ENCODE data around the gene SCAND1. TPM values are rescaled to one million over a fixed set of nuclear protein-coding genes. Genes with fewer than 3 reads are reported as not detected.

The SCAND1 gene
- polyA plus RNA-seq, 3 donors: 43.6 to 227 (median 160) TPM

- 74% methylated on average over 4 of the region's 4 CpGs for WGBS (ENCODE audit: insufficient coverage)
- Histone ChIP-seq H3K4me2 (replicated peaks; ENCODE audit: extremely low read depth, low read length, poor library complexity, severe bottlenecking) (no peak overlapping the region), H3K9ac (ENCODE audit: insufficient read depth, low read length, poor library complexity, severe bottlenecking) (no peak overlapping the region), H2AFZ (ENCODE audit: insufficient read depth, low read depth, low read length, poor library complexity, severe bottlenecking) (no peak overlapping the region), H3K4me1 (ENCODE audit: control insufficient read depth in 1 of 2, insufficient read depth in 2 of 2, low read length in 2 of 2) (peaks cover 24 to 25% of the 10 kb centered on the region in 2 donors), H4K20me1 (ENCODE audit: insufficient read depth, low read length) (no peaks in the 10 kb centered on the region), H3K9me3 (replicated peaks in 1 of 2; ENCODE audit: control insufficient read depth in 1 of 2, insufficient read depth in 1 of 2, low read length in 2 of 2) (no peaks in the 10 kb centered on the region), H3K4me3 (replicated peaks in 1 of 3; ENCODE audit: low read depth in 2 of 3, low read length in 3 of 3) (no peak overlapping the region), H3K27ac (ENCODE audit: low read depth in 1 of 2, low read length in 2 of 2) (no peak overlapping the region), H3K36me3 (replicated peaks in 1 of 2; ENCODE audit: control insufficient read depth in 1 of 2, insufficient read depth in 2 of 2, low read length in 2 of 2) (no peaks in the 10 kb centered on the region), H3K79me2 (ENCODE audit: insufficient read depth, low read length) (no peaks in the 10 kb centered on the region), H3K27me3 (ENCODE audit: control insufficient read depth in 2 of 2, insufficient read depth in 2 of 2, low read length in 2 of 2) (no peaks in the 10 kb centered on the region)
- Mint-ChIP-seq H3K36me3 (no peaks in the 10 kb centered on the region), H3K4me1 (peaks cover 25% of the 10 kb centered on the region), H3K9me3 (peaks cover 0 to 2% (median 0%) of the 10 kb centered on the region in 7 donors), H3K27me3 (ENCODE audit: low read depth in 3 of 3) (peaks cover 0 to 1% (median 0%) of the 10 kb centered on the region in 3 donors), H3K4me3 (no peak overlapping the region), H3K27ac (peak overlapping the region in 1 of 7 donors; percentile 77)
- no peak for TF ChIP-seq CTCF (IDR thresholded peaks at IDR 0.05)
- DNase-seq: no peak
- intact Hi-C loops (cut with micrococcal nuclease): no loop called here
Measured at GRCh38 chr20:35974256-35974655, 20.0 kb upstream of the SCAND1 start.

GRCh38 chr20:35972462-35972861 is 18.2 kb upstream of the SCAND1 start:
- intact Hi-C loops (cut with micrococcal nuclease): no loop called here
- WGBS (ENCODE audit: insufficient coverage): 88% methylated on average over 4 of the region's 4 CpGs

More at GRCh38 chr20:35972462-35972861, 18.2 kb upstream of the SCAND1 start:
- peaks cover 8% of the 10 kb centered on the region for H3K4me1 Mint-ChIP-seq
- no peaks in the 10 kb centered on the region for H4K20me1 ChIP-seq (ENCODE audit: insufficient read depth, low read length)
- no peak overlapping the region for H2AFZ ChIP-seq (ENCODE audit: insufficient read depth, low read depth, low read length, poor library complexity, severe bottlenecking)
- H3K4me3 Mint-ChIP-seq: no peak overlapping the region
- peaks cover 6 to 7% of the 10 kb centered on the region in 2 donors for H3K4me1 ChIP-seq (ENCODE audit: control insufficient read depth in 1 of 2, insufficient read depth in 2 of 2, low read length in 2 of 2)
- TF ChIP-seq CTCF (IDR thresholded peaks at IDR 0.05): no peak
- no peak overlapping the region for H3K9ac ChIP-seq (ENCODE audit: insufficient read depth, low read length, poor library complexity, severe bottlenecking)
- no peak overlapping the region for H3K4me2 ChIP-seq (replicated peaks; ENCODE audit: extremely low read depth, low read length, poor library complexity, severe bottlenecking)
- no peak overlapping the region for H3K4me3 ChIP-seq (replicated peaks in 1 of 3; ENCODE audit: low read depth in 2 of 3, low read length in 3 of 3)
- no peaks in the 10 kb centered on the region for H3K27me3 ChIP-seq (ENCODE audit: control insufficient read depth in 2 of 2, insufficient read depth in 2 of 2, low read length in 2 of 2)
- no peak overlapping the region for H3K27ac ChIP-seq (ENCODE audit: low read depth in 1 of 2, low read length in 2 of 2)
- no peak for DNase-seq
- H3K27me3 Mint-ChIP-seq (ENCODE audit: low read depth in 3 of 3): peaks cover 0 to 1% (median 0%) of the 10 kb centered on the region in 3 donors
- H3K36me3 ChIP-seq (replicated peaks in 1 of 2; ENCODE audit: control insufficient read depth in 1 of 2, insufficient read depth in 2 of 2, low read length in 2 of 2): no peaks in the 10 kb centered on the region
- no peaks in the 10 kb centered on the region for H3K36me3 Mint-ChIP-seq
- no peaks in the 10 kb centered on the region for H3K9me3 ChIP-seq (replicated peaks in 1 of 2; ENCODE audit: control insufficient read depth in 1 of 2, insufficient read depth in 1 of 2, low read length in 2 of 2)
- no peaks in the 10 kb centered on the region for H3K79me2 ChIP-seq (ENCODE audit: insufficient read depth, low read length)
- no peak overlapping the region for H3K27ac Mint-ChIP-seq
- peaks cover 0 to 2% (median 0%) of the 10 kb centered on the region in 7 donors for H3K9me3 Mint-ChIP-seq
